OCI-LY1 (cell line): Measurements from ENCODE around the gene FAAH.

ENCODE experiments used
- H2AFZ ChIP-seq: fragments of 200-600 bp; sonication (generic), shearing (Covaris generic); 2 replicates; pipeline ENCODE4 v1.6.0; 2014; ENCODE audit warnings: antibody characterized with exemption, mild to moderate bottlenecking, low read length
- H3F3A ChIP-seq: fragments of 200-600 bp; sonication (generic), shearing (Covaris generic); 2 replicates; pipeline ENCODE4 v1.6.0; 2014; ENCODE audit warnings: mild to moderate bottlenecking, antibody characterized with exemption, low read length, moderate library complexity; ENCODE audit not compliant: insufficient read depth
- H3K27ac ChIP-seq: fragments of 200-600 bp; sonication (generic); 2 replicates; pipeline ENCODE4 v1.5.1; 2014; ENCODE audit warnings: low read length, mixed run types, mild to moderate bottlenecking, low read depth; ENCODE audit not compliant: poor library complexity, severe bottlenecking
- H3K27me3 ChIP-seq: fragments of 200-600 bp; sonication (generic); 2 replicates; pipeline ENCODE4 v1.6.0; 2014; ENCODE audit warnings: antibody characterized with exemption, mild to moderate bottlenecking, low read length, moderate library complexity; ENCODE audit not compliant: insufficient read depth
- H3K36me3 ChIP-seq: fragments of 200-600 bp; sonication (generic); 2 replicates; pipeline ENCODE4 v1.6.1; 2014; ENCODE audit warnings: mild to moderate bottlenecking, antibody characterized with exemption, low read length, moderate library complexity, mixed read lengths; ENCODE audit not compliant: insufficient read depth
- H3K4me1 ChIP-seq: fragments of 200-600 bp; sonication (generic); 2 replicates; pipeline ENCODE4 v1.5.1; 2014; ENCODE audit warnings: mild to moderate bottlenecking, low read length, moderate library complexity; ENCODE audit not compliant: insufficient read depth, severe bottlenecking
- H3K4me2 ChIP-seq: fragments of 200-600 bp; sonication (generic), shearing (Covaris generic); 2 replicates; pipeline ENCODE4 v1.6.1; 2014; ENCODE audit warnings: low read length
- H3K4me3 ChIP-seq: fragments of 200-600 bp; sonication (generic); 2 replicates; pipeline ENCODE4 v1.5.1; 2014; ENCODE audit warnings: low read length, low read depth, mild to moderate bottlenecking, mixed read lengths; ENCODE audit not compliant: poor library complexity, severe bottlenecking
- H3K79me2 ChIP-seq: fragments of 200-600 bp; shearing (Covaris generic); 2 replicates; pipeline ENCODE4 v1.6.1; 2016; ENCODE audit warnings: mixed run types, low read length, mixed read lengths; ENCODE audit not compliant: insufficient read depth
- H3K9ac ChIP-seq: fragments of 200-600 bp; sonication (generic), shearing (Covaris generic); 2 replicates; pipeline ENCODE4 v1.6.1; 2014; ENCODE audit warnings: mild to moderate bottlenecking, low read length, mixed read lengths
- H3K9me2 ChIP-seq: fragments of 200-600 bp; sonication (generic), shearing (Covaris generic); 2 replicates; pipeline ENCODE4 v1.6.1; 2014; ENCODE audit warnings: low read depth, mild to moderate bottlenecking, low read length, mixed read lengths
- H3K9me3 ChIP-seq: fragments of 200-600 bp; shearing (Covaris generic); 2 replicates; pipeline ENCODE4 v1.6.1; 2014; ENCODE audit warnings: low read length, mixed read lengths
- H4K20me1 ChIP-seq: fragments of 200-600 bp; sonication (generic), shearing (Covaris generic); 2 replicates; pipeline ENCODE4 v1.6.0; 2016; ENCODE audit warnings: mild to moderate bottlenecking, low read length; ENCODE audit not compliant: insufficient read depth
- EZH2 ChIP-seq: fragments of 200-600 bp; sonication (generic), shearing (Covaris generic); IDR thresholded peaks from 2 replicates; pipeline ENCODE4 v1.8.0; 2017; ENCODE audit warnings: borderline replicate concordance, mixed run types, mild to moderate bottlenecking, antibody characterized with exemption, low read length, moderate library complexity, mixed read lengths
- TF ChIP-seq, protein P1 (sequence below): fragments of 200-600 bp; sonication (generic), shearing (Covaris generic); IDR thresholded peaks from 2 replicates; pipeline ENCODE4 v1.5.1; 2017; ENCODE audit warnings: mild to moderate bottlenecking, antibody characterized with exemption, low read length, moderate library complexity, mixed read lengths

FAAH gene

DNA sequence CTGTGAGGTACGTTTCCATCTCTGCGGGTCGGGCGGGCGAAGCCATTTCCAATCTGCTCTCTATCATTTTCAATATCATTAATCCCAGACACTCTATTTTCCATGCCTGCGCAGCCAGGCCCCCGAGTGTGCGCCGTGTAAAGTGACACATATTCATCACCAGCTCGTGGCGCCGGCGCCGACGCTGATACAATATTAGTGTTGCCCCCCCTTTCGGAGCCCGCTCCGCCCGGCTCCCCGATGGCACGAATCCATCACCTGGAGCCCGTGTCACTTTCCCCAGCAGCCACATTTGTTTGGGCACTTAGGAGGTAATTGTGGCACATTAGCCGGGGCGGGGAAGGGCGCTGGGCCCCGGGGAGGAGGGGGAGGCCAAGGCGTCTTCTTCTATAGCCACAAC is 61.8 kb downstream of the FAAH start:
- no peaks in the 10 kb centered on the region for H3K36me3 ChIP-seq
- TF ChIP-seq, protein P1, sequence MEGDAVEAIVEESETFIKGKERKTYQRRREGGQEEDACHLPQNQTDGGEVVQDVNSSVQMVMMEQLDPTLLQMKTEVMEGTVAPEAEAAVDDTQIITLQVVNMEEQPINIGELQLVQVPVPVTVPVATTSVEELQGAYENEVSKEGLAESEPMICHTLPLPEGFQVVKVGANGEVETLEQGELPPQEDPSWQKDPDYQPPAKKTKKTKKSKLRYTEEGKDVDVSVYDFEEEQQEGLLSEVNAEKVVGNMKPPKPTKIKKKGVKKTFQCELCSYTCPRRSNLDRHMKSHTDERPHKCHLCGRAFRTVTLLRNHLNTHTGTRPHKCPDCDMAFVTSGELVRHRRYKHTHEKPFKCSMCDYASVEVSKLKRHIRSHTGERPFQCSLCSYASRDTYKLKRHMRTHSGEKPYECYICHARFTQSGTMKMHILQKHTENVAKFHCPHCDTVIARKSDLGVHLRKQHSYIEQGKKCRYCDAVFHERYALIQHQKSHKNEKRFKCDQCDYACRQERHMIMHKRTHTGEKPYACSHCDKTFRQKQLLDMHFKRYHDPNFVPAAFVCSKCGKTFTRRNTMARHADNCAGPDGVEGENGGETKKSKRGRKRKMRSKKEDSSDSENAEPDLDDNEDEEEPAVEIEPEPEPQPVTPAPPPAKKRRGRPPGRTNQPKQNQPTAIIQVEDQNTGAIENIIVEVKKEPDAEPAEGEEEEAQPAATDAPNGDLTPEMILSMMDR = no peak
- TF ChIP-seq EZH2 = no peak
- no peaks in the 10 kb centered on the region for H4K20me1 ChIP-seq
- no peak overlapping the region for H3K9ac ChIP-seq
- no peaks in the 10 kb centered on the region for H3K9me2 ChIP-seq
- peaks cover 18% of the 10 kb centered on the region; the same call in 1 of the 2 replicates for H3K27me3 ChIP-seq
- no peak overlapping the region for H3K4me3 ChIP-seq
- H3K79me2 ChIP-seq = no peaks in the 10 kb centered on the region
- no peaks in the 10 kb centered on the region for H3F3A ChIP-seq
- H3K4me1 ChIP-seq = no peaks in the 10 kb centered on the region
- no peak overlapping the region for H3K27ac ChIP-seq
- H3K9me3 ChIP-seq = no peaks in the 10 kb centered on the region
- no peak overlapping the region for H2AFZ ChIP-seq
- no peak overlapping the region for H3K4me2 ChIP-seq

DNA sequence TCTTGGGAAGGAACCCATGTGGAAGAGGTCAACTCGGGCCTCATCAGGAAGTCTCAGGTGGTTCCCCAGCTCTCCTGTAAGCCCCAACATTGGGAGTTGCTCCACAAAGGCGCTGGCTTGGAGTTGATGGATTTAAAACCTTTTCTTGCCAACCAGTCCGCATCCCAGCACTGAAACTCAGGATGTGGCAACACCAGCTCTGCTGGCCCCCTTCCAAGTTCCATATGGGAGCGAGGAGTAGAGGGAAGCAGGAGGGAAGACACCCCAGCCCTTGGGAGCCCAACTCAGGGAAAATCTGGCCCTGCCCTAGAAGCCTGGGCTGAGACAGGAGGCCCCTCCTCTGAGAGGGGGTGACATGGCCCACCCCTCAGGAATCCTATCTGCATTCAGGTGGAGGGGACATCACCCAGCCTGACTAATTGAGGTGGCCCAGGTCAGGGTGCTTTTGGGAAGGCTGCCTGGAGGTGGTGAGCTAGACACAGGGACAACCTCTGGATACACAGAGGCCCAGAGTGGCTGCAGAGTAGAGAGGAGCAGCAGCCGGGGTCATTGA is 62.4 kb downstream of the FAAH start:
- Histone ChIP-seq H4K20me1 (no peaks in the 10 kb centered on the region), H2AFZ (no peak overlapping the region), H3K4me1 (no peaks in the 10 kb centered on the region), H3K9me3 (no peaks in the 10 kb centered on the region), H3K4me2 (no peak overlapping the region), H3K9ac (no peak overlapping the region), H3K79me2 (no peaks in the 10 kb centered on the region), H3K4me3 (no peak overlapping the region), H3K27ac (no peak overlapping the region), H3F3A (no peaks in the 10 kb centered on the region), H3K27me3 (peaks cover 18% of the 10 kb centered on the region; the same call in 1 of the 2 replicates), H3K9me2 (no peaks in the 10 kb centered on the region), H3K36me3 (no peaks in the 10 kb centered on the region)
- TF ChIP-seq EZH2 = no peak
- TF ChIP-seq, protein P1 = no peak

DNA sequence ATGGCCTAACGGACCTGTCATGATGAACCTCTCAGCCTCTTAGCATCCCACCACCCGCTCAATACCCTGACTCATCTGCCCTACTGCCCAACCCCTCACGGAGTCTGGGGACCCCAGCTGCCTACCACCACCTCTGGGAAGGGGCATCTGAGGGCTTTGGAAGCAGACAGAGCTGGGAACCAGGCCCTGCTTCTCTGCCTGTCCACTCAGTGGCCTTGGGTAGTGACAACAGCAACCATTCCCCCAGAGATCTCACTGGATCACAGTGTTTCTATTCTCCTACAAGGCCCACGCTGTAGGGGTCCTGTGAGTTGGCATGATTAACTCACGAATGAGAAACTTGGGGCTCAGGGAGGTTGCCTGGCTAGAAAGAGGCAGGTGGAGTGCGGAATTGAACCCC is 63.1 kb downstream of the FAAH start:
- TF ChIP-seq, protein P1 = no peak
- no peak for TF ChIP-seq EZH2
- Histone ChIP-seq H4K20me1 (no peaks in the 10 kb centered on the region), H3K79me2 (no peaks in the 10 kb centered on the region), H2AFZ (no peak overlapping the region), H3K4me3 (no peak overlapping the region), H3F3A (no peaks in the 10 kb centered on the region), H3K27me3 (peaks cover 18% of the 10 kb centered on the region; the same call in 1 of the 2 replicates), H3K27ac (no peak overlapping the region), H3K9me2 (no peaks in the 10 kb centered on the region), H3K9me3 (no peaks in the 10 kb centered on the region), H3K4me1 (no peaks in the 10 kb centered on the region), H3K9ac (no peak overlapping the region), H3K4me2 (no peak overlapping the region), H3K36me3 (no peaks in the 10 kb centered on the region)
